ENCODE results near the gene NEBL. TPM values are rescaled to one million over a fixed set of nuclear protein-coding genes. Genes with fewer than 3 reads are reported as not detected.

Gene NEBL
- total RNA-seq, 1 donor from 2014 or later: 106 TPM

DNA sequence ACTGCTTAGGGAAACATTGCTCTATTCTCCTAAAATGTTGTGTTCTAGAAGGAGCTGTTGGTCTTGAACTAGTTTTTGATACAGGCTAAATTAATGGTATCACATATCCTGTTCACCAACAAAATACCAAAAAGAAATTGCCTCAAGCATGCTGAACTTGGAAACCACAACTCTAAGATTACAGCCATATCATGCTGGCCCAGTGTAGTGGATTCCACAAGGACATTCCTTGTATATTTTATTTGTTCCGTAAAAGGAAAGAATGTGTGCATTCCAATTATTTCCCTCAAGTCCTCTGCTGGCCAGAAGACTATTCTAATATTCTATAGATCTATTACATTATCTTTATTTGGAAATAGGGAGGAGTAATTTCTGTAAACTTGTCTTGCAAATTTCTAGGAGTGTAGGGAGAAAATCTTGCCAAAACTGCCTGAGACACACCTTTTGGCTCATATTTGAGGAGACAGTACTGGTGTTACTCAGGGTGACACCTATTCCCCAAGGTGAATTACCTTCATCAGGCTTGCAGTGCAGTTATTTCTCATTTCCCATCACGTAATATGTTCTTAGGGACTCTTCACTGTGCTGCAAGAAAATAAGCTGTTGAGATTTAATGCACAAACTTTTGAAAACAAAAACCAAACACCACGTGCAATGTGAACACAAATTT lies 1.9 kb upstream of the NEBL start:
- ATAC-seq (no peak), DNase-seq (no peak)
- no peaks in the 10 kb centered on the region for H3K9me3 ChIP-seq
- H3K36me3 ChIP-seq: no peaks in the 10 kb centered on the region
- intact Hi-C loops (cut with DNase I): no loop called here
- no peak overlapping the region for H3K4me3 ChIP-seq
- peaks cover 5% of the 10 kb centered on the region for H3K4me1 ChIP-seq
- no peaks in the 10 kb centered on the region for H3K27me3 ChIP-seq
- TF ChIP-seq CTCF (IDR thresholded peaks at IDR 0.05): no peak
- no peak overlapping the region for H3K27ac ChIP-seq

GRCh38 chr10:20893297-20893696 lies 3.8 kb downstream of the NEBL start:
- intact Hi-C loops (cut with DNase I): no loop called here
- Histone ChIP-seq H3K36me3 (no peaks in the 10 kb centered on the region), H3K4me3 (no peak overlapping the region), H3K27me3 (no peaks in the 10 kb centered on the region), H3K9me3 (no peaks in the 10 kb centered on the region), H3K27ac (no peak overlapping the region), H3K4me1 (peaks cover 5% of the 10 kb centered on the region)
- no peak for DNase-seq
- ATAC-seq: no peak
- no peak for TF ChIP-seq CTCF (IDR thresholded peaks at IDR 0.05)

GRCh38 chr10:20892796-20893195 lies 4.3 kb downstream of the NEBL start:
- DNase-seq: no peak
- H3K4me3 ChIP-seq: no peak overlapping the region
- intact Hi-C loops (cut with DNase I): no loop called here
- no peak for ATAC-seq
- no peak overlapping the region for H3K27ac ChIP-seq
- no peaks in the 10 kb centered on the region for H3K9me3 ChIP-seq
- TF ChIP-seq CTCF (IDR thresholded peaks at IDR 0.05): no peak
- no peaks in the 10 kb centered on the region for H3K27me3 ChIP-seq
- H3K36me3 ChIP-seq: peaks cover 2% of the 10 kb centered on the region
- peaks cover 5% of the 10 kb centered on the region for H3K4me1 ChIP-seq

DNA sequence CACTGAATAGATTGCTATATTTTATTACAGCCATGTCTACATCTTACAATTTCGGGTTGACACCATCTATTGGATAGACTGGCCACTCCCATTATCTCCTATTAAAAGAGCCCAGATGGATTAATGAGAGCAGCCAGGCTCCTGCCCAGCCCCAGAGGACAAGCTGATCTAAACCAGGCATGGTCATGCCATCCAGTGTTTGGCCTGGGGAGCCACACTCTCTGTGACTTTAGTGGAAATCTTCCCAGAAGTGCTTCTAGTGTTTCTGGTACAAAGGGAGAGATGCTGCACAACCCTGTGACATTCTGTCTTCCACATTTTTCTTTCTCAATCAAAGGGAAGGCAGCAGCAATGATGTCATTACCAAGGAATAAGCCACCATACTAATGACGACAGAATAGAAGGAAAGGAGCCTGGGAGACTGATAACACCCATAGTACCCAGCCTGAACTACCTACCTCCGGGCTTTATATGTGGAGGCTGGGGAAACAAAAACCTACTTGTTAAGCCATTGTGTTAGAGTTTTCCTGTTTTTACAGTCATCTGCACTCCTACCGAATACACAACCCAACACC lies 5.0 kb downstream of the NEBL start:
- no peak overlapping the region for H3K4me3 ChIP-seq
- intact Hi-C loops (cut with DNase I): no loop called here
- H3K9me3 ChIP-seq: no peaks in the 10 kb centered on the region
- no peak for DNase-seq
- TF ChIP-seq CTCF (IDR thresholded peaks at IDR 0.05): no peak
- ATAC-seq: no peak
- no peaks in the 10 kb centered on the region for H3K27me3 ChIP-seq
- H3K27ac ChIP-seq: no peak overlapping the region
- H3K4me1 ChIP-seq: peaks cover 3% of the 10 kb centered on the region
- peaks cover 4% of the 10 kb centered on the region for H3K36me3 ChIP-seq

GRCh38 chr10:20891338-20891714 lies 5.8 kb downstream of the NEBL start:
- intact Hi-C loops (cut with DNase I): no loop called here
- H3K27ac ChIP-seq: no peak overlapping the region
- no peaks in the 10 kb centered on the region for H3K4me1 ChIP-seq
- peak; percentile 76 for ATAC-seq
- no peaks in the 10 kb centered on the region for H3K27me3 ChIP-seq
- no peak for TF ChIP-seq CTCF (IDR thresholded peaks at IDR 0.05)
- no peak for DNase-seq
- peaks cover 4% of the 10 kb centered on the region for H3K36me3 ChIP-seq
- no peaks in the 10 kb centered on the region for H3K9me3 ChIP-seq
- H3K4me3 ChIP-seq: no peak overlapping the region

Measured in upper lobe of right lung (tissue), 1 donor.